Ovary (tissue), 9 donors: ENCODE data around the gene PLCB1. TPM values are rescaled to one million over a fixed set of nuclear protein-coding genes. Genes with fewer than 3 reads are reported as not detected.

ENCODE experiments used
- DNase-seq, 5 donors: peaks; one replicate each; pipeline ENCODE4 v3.0.0-alpha.2; 2019 to 2020
- H3K27ac ChIP-seq, 2 donors: fragments of 200-600 bp; one replicate each; pipeline versions ENCODE4 v1.5.1 to v1.8.0; 2019 to 2022
- H3K27me3 ChIP-seq: fragments of 200-600 bp; one replicate; pipeline ENCODE4 v1.8.0; 2022
- H3K36me3 ChIP-seq: fragments of 200-600 bp; sonication (generic); one replicate; pipeline ENCODE4 v1.5.1; 2019
- H3K4me1 ChIP-seq: one replicate; pipeline ENCODE4 v1.8.1; 2013; ENCODE audit warnings: mild to moderate bottlenecking, moderate library complexity; ENCODE audit not compliant: insufficient read depth
- H3K4me3 ChIP-seq: fragments of 200-600 bp; sonication (generic); one replicate; pipeline ENCODE4 v1.5.1; 2017
- H3K9me3 ChIP-seq, 2 donors: fragments of 200-600 bp in 1 of 2; sonication (generic) in 1 of 2; one replicate each; pipeline versions ENCODE4 v1.5.1 to v1.8.1; 2013 to 2019; ENCODE audit warnings: mild to moderate bottlenecking in 1 of 2, moderate library complexity in 1 of 2
- CTCF ChIP-seq, 3 donors: fragments of 450-650 bp in 2 of 3; fragments of 200-600 bp in 1 of 3; IDR thresholded peaks; one replicate each; pipeline versions ENCODE4 v1.5.1 to v1.8.0; 2016 to 2022; ENCODE audit warnings: antibody characterized with exemption in 3 of 3, mild to moderate bottlenecking in 1 of 3
- EP300 ChIP-seq: sonication (generic); formaldehyde crosslinking; IDR thresholded peaks from one replicate; pipeline ENCODE4 v1.6.1; 2017; ENCODE audit warnings: antibody characterized with exemption
- POLR2A ChIP-seq: fragments of 450-650 bp; IDR thresholded peaks from one replicate; pipeline ENCODE4 v1.6.1; 2017; ENCODE audit warnings: antibody characterized with exemption, mild to moderate bottlenecking, moderate library complexity
- WGBS, 3 donors: extraction: QIAGEN DNeasy Blood & Tissue Kit in 1 of 3; methylation state at CpG; one replicate each; pipeline versions ENCODE4 v1.1.5 to v1.1.7; 2013 to 2017; 5-methylcytosine and 5-hydroxymethylcytosine counted together
- intact Hi-C, 4 donors: fragments of 100-400 bp; cut with DNase I; formaldehyde crosslinking; loops; one replicate each; pipeline versions ENCODE4 v1.11.0 to v1.15.1; 2022 to 2023
- polyA plus RNA-seq, 2 donors: library from polyadenylated mRNA; stranded (reverse); fragments of 200-250 nt in 1 of 2; fragments of 350-450 nt in 1 of 2; fragmentation: Illumina TruSeq in 1 of 2; extraction: RNeasy Lipid Tissue Mini Kit (QIAGEN cat#74804) in 1 of 2; gene quantifications; one replicate each; pipeline ENCODE4 v1.2.3, GENCODE V29; 2013 to 2014
- total RNA-seq, 7 donors: library from RNA; depleted of rRNA in 2 of 7; stranded (reverse); fragments of >200 nt in 2 of 7; fragmentation: NEBNext Ultra II Directional in 3 of 7; extraction: Animal tissue kit (Norgen Biotek cat#: 25700) in 3 of 7; gene quantifications; one replicate each; pipeline versions ENCODE4 v1.1.0 to v1.2.4, GENCODE V29; 2016 to 2023
- donor health status: DM: no; HTN: no; CAD: no; lungs with moderate emphysema.
- donor health status: DM: no; HTN: no; CAD: no.
- donor health status: Bipolar disorder and iron deficiency.
- donor health status: DM: yes; HTN: yes; CAD: no.
- donor health status: DM: no; HTN: no; CAD: no.
- donor health status: DM: yes; HTN: yes; CAD: no.

The PLCB1 gene
- total and polyA plus RNA-seq, 9 donors = 2.9 to 29.5 (median 9.0) TPM

GRCh38 chr20:8218861-8219260 is 86.8 kb downstream of the PLCB1 start:
- Histone ChIP-seq H3K4me1 (peaks cover 3% of the 10 kb centered on the region), H3K36me3 (no peaks in the 10 kb centered on the region), H3K27ac (no peak overlapping the region), H3K4me3 (no peak overlapping the region), H3K9me3 (no peaks in the 10 kb centered on the region), H3K27me3 (no peaks in the 10 kb centered on the region)
- intact Hi-C loops = no loop called here
- no peak for DNase-seq
- TF ChIP-seq CTCF (IDR thresholded peaks at IDR 0.05) (no peak), EP300 (no peak), POLR2A (no peak)

GRCh38 chr20:8219403-8219802 is 87.3 kb downstream of the PLCB1 start:
- Histone ChIP-seq H3K4me1 (peaks cover 3% of the 10 kb centered on the region), H3K4me3 (no peak overlapping the region), H3K27me3 (no peaks in the 10 kb centered on the region), H3K9me3 (no peaks in the 10 kb centered on the region), H3K36me3 (no peaks in the 10 kb centered on the region), H3K27ac (no peak overlapping the region)
- intact Hi-C loops = no loop called here
- TF ChIP-seq CTCF (IDR thresholded peaks at IDR 0.05) (no peak), POLR2A (no peak), EP300 (no peak)
- DNase-seq = no peak
- 61 to 65% (median 63%) methylated on average over 3 of the region's 3 CpGs for WGBS, 3 donors

- no peaks in the 10 kb centered on the region for H3K9me3 ChIP-seq
- no peak for TF ChIP-seq EP300
- TF ChIP-seq POLR2A = no peak
- no peak for TF ChIP-seq CTCF (IDR thresholded peaks at IDR 0.05)
- DNase-seq = no peak
- H3K36me3 ChIP-seq = no peaks in the 10 kb centered on the region
- no peaks in the 10 kb centered on the region for H3K4me1 ChIP-seq
- 18 to 46% (median 22%) methylated on average over 1 of the region's 1 CpG for WGBS, 3 donors
- H3K27me3 ChIP-seq = no peaks in the 10 kb centered on the region
- no peak overlapping the region for H3K27ac ChIP-seq
- H3K4me3 ChIP-seq = no peak overlapping the region
- intact Hi-C loops = no loop called here
These were observed 88.7 kb downstream of the PLCB1 start for GRCh38 chr20:8220716-8221115.

- Histone ChIP-seq H3K36me3 (no peaks in the 10 kb centered on the region), H3K4me1 (no peaks in the 10 kb centered on the region), H3K27me3 (no peaks in the 10 kb centered on the region), H3K27ac (no peak overlapping the region), H3K4me3 (no peak overlapping the region), H3K9me3 (no peaks in the 10 kb centered on the region)
- intact Hi-C loops = no loop called here
- DNase-seq = no peak
- WGBS, 3 donors = 95 to 97% (median 96%) methylated on average over 3 of the region's 3 CpGs
- TF ChIP-seq EP300 (no peak), CTCF (IDR thresholded peaks at IDR 0.05) (no peak), POLR2A (no peak)
These were observed 89.9 kb downstream of the PLCB1 start for GRCh38 chr20:8221887-8222419.
